K562 (cell line): ENCODE data around the gene IRGQ. TPM values are rescaled to one million over a fixed set of nuclear protein-coding genes. Genes with fewer than 3 reads are reported as not detected.

Experiments used
- C11orf30 ChIP-seq: fragments of 450-650 bp; IDR thresholded peaks from 2 replicates; pipeline ENCODE4 v1.6.1; 2016; ENCODE audit warnings: low read depth, mild to moderate bottlenecking
- CBFB ChIP-seq: sonication (generic); formaldehyde crosslinking; IDR thresholded peaks from 2 replicates; pipeline ENCODE4 v1.4.0; 2020; ENCODE audit warnings: mild to moderate bottlenecking, missing genetic modification reagents
- CBX3 ChIP-seq, 2 experiments: IDR thresholded peaks; 1 replicate in 1 of 2; 2 replicates in 1 of 2; pipeline ENCODE4 v1.6.1; 2012; ENCODE audit warnings: inconsistent platforms in 2 of 2, low read length in 2 of 2, borderline replicate concordance in 1 of 2, control low read depth in 1 of 2
- CEBPB ChIP-seq: fragments of 450-650 bp; IDR thresholded peaks from 2 replicates; pipeline ENCODE4 v1.6.1; 2016; ENCODE audit warnings: missing genetic modification characterization, missing compliant biosample characterization
- EHMT2 ChIP-seq: fragments of 450-650 bp; IDR thresholded peaks from 2 replicates; pipeline ENCODE4 v1.6.1; 2018; ENCODE audit warnings: antibody characterized with exemption
- JUNB ChIP-seq: fragments of 450-650 bp; formaldehyde crosslinking; conservative IDR thresholded peaks from 2 replicates; pipeline ENCODE4 v1.4.0; 2020; ENCODE audit warnings: mild to moderate bottlenecking
- MEF2D ChIP-seq: conservative IDR thresholded peaks from 2 replicates; pipeline ENCODE4 v1.6.1; 2016; ENCODE audit warnings: low read depth, missing genetic modification characterization, missing compliant biosample characterization
- PHB ChIP-seq: fragments of 250-450 bp; sonication (Bioruptor Pico); IDR thresholded peaks from 2 replicates; pipeline ENCODE4 v1.5.0; 2021
- PRPF4 ChIP-seq: fragments of 200-400 bp; formaldehyde crosslinking; IDR thresholded peaks from one replicate; pipeline ENCODE4 v1.6.1; 2017; ENCODE audit warnings: low read length, low read depth, mild to moderate bottlenecking; ENCODE audit not compliant: insufficient read depth, poor library complexity, severe bottlenecking
- SMARCE1 ChIP-seq: fragments of 450-650 bp; IDR thresholded peaks from 2 replicates; pipeline ENCODE4 v1.7.1; 2016; ENCODE audit warnings: mild to moderate bottlenecking
- YY1 ChIP-seq, 3 experiments: IDR thresholded peaks; 2 replicates each; pipeline ENCODE4 v1.6.1; 2011; ENCODE audit warnings: low read length in 2 of 3, mild to moderate bottlenecking in 2 of 3, moderate library complexity in 2 of 3, borderline replicate concordance in 1 of 3, control low read depth in 1 of 3, low read depth in 1 of 3; ENCODE audit not compliant: insufficient read depth in 3 of 3, insufficient replicate concordance in 2 of 3, control insufficient read depth in 1 of 3, insufficient read length in 1 of 3; ENCODE audit errors: extremely low read depth in 1 of 3
- ZNF140 ChIP-seq: fragments of 250-450 bp; sonication (Bioruptor Pico); IDR thresholded peaks from 2 replicates; pipeline ENCODE4 v1.8.0; 2021; ENCODE audit warnings: moderate library complexity, mild to moderate bottlenecking, inconsistent platforms
- ZNF408 ChIP-seq: fragments of 250-450 bp; sonication (Bioruptor Pico); IDR thresholded peaks from 2 replicates; pipeline ENCODE4 v1.4.0; 2020; ENCODE audit warnings: low read depth, mild to moderate bottlenecking, moderate library complexity
- ZNF518B ChIP-seq: fragments of 250-450 bp; sonication (Bioruptor Pico); IDR thresholded peaks from 2 replicates; pipeline ENCODE4 v1.5.0; 2021; ENCODE audit warnings: mild to moderate bottlenecking, moderate library complexity
- ZNF766 ChIP-seq: fragments of 200-800 bp; sonication (Bioruptor generic); conservative IDR thresholded peaks from 2 replicates; pipeline ENCODE4 v1.6.1; 2016; ENCODE audit warnings: missing genetic modification characterization, missing compliant biosample characterization
- polyA plus RNA-seq, 8 experiments: library from polyadenylated mRNA; depleted of rRNA in 4 of 8; stranded (reverse) in 5 of 8; unstranded in 3 of 8; fragments of >200 nt; fragmentation: Nextera tagmentation in 2 of 8; fragmentation: Illumina TruSeq in 1 of 8; extraction: Ambion mirVana in 2 of 8; extraction: Trizol in 1 of 8; gene quantifications; 2 replicates each; pipeline versions ENCODE4 v1.2.1 to v1.2.3, GENCODE V29; 2011 to 2014; ENCODE audit warnings: inconsistent platforms in 1 of 8, missing spikeins in 1 of 8
- total RNA-seq, 7 experiments: library from RNA; depleted of rRNA in 6 of 7; stranded (reverse); fragments of >200 nt in 6 of 7; fragmentation: Illumina TruSeq in 2 of 7; extraction: Trizol in 2 of 7; gene quantifications; 2 replicates each; pipeline versions ENCODE4 v1.2.1 to v1.2.3, GENCODE V29; 2011 to 2021; ENCODE audit warnings: low replicate concordance in 1 of 7
- TF ChIP-seq, protein P1 (sequence below): sonication (generic); formaldehyde crosslinking; IDR thresholded peaks from 2 replicates; pipeline ENCODE4 v1.8.0; 2022; ENCODE audit warnings: missing genetic modification reagents, mild to moderate bottlenecking, borderline replicate concordance
- TF ChIP-seq, protein P2 (sequence below): fragments of 450-650 bp; IDR thresholded peaks from 2 replicates; pipeline ENCODE4 v1.6.1; 2016; ENCODE audit warnings: mild to moderate bottlenecking
- TF ChIP-seq, protein P3 (sequence below), 2 experiments: fragments of 200-800 bp in 1 of 2; sonication (Bioruptor generic) in 1 of 2; sonication (generic) in 1 of 2; formaldehyde crosslinking in 1 of 2; IDR thresholded peaks in 1 of 2; conservative IDR thresholded peaks in 1 of 2; 2 replicates each; pipeline versions ENCODE4 v1.5.0 to v1.6.1; 2016 to 2020; ENCODE audit warnings: missing compliant biosample characterization in 1 of 2, missing genetic modification characterization in 1 of 2, missing genetic modification reagents in 1 of 2

IRGQ gene
- total and polyA plus RNA-seq, 9 of the 15 experiments (the other 6 are each of a cell fraction or from before 2014, with no cell fraction given), result 3.5 to 19.2 (median 7.9) TPM

GRCh38 chr19:43618921-43619261 lies 23.0 kb upstream of the IRGQ start (continued):
- TF ChIP-seq JUNB (CRISPR knock-in tag) (no peak), PRPF4 (no peak), PHB (CRISPR knock-in tag) (no peak), YY1 (IDR thresholded peaks at IDR 0.05; ENCODE audit: borderline replicate concordance in 1 of 3, control insufficient read depth in 1 of 3, extremely low read depth in 1 of 3, insufficient read depth in 3 of 3, insufficient read length in 1 of 3, insufficient replicate concordance in 2 of 3, low read depth in 1 of 3, low read length in 2 of 3) (peak in 1 of 3 experiments; percentile 33), CBFB (CRISPR knock-in tag) (0 out of 2 replicates have a peak, but pooled peaks have one; percentile 28), ZNF766 (no peak), ZNF140 (CRISPR knock-in tag) (no peak), SMARCE1 (peak; percentile 54), CEBPB (tag) (no peak), ZNF518B (CRISPR knock-in tag) (no peak), EHMT2 (no peak), ZNF408 (CRISPR knock-in tag) (no peak), CBX3 (IDR thresholded peaks at IDR 0.05; ENCODE audit: borderline replicate concordance in 1 of 2, low read length in 2 of 2) (no peak), MEF2D (tag) (no peak), C11orf30 (no peak; the same call in 1 of the 2 replicates)
- TF ChIP-seq, protein P1, sequence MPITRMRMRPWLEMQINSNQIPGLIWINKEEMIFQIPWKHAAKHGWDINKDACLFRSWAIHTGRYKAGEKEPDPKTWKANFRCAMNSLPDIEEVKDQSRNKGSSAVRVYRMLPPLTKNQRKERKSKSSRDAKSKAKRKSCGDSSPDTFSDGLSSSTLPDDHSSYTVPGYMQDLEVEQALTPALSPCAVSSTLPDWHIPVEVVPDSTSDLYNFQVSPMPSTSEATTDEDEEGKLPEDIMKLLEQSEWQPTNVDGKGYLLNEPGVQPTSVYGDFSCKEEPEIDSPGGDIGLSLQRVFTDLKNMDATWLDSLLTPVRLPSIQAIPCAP (CRISPR knock-in tag), result no peak
- TF ChIP-seq, protein P2, sequence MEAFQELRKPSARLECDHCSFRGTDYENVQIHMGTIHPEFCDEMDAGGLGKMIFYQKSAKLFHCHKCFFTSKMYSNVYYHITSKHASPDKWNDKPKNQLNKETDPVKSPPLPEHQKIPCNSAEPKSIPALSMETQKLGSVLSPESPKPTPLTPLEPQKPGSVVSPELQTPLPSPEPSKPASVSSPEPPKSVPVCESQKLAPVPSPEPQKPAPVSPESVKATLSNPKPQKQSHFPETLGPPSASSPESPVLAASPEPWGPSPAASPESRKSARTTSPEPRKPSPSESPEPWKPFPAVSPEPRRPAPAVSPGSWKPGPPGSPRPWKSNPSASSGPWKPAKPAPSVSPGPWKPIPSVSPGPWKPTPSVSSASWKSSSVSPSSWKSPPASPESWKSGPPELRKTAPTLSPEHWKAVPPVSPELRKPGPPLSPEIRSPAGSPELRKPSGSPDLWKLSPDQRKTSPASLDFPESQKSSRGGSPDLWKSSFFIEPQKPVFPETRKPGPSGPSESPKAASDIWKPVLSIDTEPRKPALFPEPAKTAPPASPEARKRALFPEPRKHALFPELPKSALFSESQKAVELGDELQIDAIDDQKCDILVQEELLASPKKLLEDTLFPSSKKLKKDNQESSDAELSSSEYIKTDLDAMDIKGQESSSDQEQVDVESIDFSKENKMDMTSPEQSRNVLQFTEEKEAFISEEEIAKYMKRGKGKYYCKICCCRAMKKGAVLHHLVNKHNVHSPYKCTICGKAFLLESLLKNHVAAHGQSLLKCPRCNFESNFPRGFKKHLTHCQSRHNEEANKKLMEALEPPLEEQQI, result no peak
- TF ChIP-seq, protein P3, sequence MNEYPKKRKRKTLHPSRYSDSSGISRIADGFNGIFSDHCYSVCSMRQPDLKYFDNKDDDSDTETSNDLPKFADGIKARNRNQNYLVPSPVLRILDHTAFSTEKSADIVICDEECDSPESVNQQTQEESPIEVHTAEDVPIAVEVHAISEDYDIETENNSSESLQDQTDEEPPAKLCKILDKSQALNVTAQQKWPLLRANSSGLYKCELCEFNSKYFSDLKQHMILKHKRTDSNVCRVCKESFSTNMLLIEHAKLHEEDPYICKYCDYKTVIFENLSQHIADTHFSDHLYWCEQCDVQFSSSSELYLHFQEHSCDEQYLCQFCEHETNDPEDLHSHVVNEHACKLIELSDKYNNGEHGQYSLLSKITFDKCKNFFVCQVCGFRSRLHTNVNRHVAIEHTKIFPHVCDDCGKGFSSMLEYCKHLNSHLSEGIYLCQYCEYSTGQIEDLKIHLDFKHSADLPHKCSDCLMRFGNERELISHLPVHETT (CRISPR knock-in tag; conservative IDR thresholded peaks at IDR 0.05 in 1 of 2, IDR thresholded peaks at IDR 0.05 in 1 of 2), result no peak
